ENCODE measurements around the gene DKK1. TPM values are rescaled to one million over a fixed set of nuclear protein-coding genes. Genes with fewer than 3 reads are reported as not detected.

DKK1 gene
- total and polyA plus RNA-seq, 2 of the 13 experiments (the other 11 are each of a cell fraction or from before 2014, with no cell fraction given): 123 to 262 TPM

DNA sequence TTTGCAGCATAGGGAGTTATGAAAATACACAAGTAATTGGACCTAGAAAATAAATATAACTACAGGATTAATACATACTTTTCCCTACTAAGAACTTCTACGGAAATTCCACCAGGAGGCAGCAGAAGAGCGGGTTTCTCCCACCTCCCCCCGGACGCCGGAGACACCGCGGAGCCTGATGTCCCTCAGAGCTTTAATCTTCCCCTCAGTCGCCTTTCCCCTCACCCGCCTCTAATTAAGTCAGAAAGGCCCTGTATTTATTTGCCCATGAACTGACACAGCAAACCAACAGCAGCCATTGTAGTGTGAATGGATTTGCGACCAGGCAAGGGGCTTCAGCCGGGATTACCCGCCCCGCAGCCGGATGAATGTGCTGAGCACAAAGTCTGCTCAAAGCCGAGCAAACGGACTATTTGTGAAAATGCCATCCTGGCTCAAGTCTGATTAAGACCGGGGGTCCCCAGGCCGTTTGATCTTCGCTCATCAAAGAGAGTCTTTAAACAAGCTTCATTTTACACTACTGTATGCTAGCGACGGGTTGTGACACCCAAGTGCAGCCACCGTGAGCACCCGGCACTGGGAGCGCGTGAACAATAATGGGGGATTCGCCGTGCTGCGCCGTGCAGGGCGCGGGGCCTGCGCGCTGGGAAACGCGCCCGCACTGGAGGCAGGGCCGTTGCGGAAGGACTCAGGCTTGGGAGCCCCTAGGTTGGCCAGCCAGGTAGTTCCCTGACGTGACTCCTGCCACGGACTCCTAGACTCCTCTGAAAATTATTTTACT is 5.6 kb upstream of the DKK1 start (continued):
- TF ChIP-seq, protein P1, sequence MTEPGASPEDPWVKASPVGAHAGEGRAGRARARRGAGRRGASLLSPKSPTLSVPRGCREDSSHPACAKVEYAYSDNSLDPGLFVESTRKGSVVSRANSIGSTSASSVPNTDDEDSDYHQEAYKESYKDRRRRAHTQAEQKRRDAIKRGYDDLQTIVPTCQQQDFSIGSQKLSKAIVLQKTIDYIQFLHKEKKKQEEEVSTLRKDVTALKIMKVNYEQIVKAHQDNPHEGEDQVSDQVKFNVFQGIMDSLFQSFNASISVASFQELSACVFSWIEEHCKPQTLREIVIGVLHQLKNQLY (CRISPR knock-in tag; IDR thresholded peaks at IDR 0.05): no peak
- TF ChIP-seq POLR2A (IDR thresholded peaks at IDR 0.05; ENCODE audit: insufficient read depth in 1 of 2, low read depth in 2 of 2, low read length in 2 of 2) (0 out of 4 replicates have a peak, but pooled peaks of 1 of the 2 experiments have one; percentile 21), FOXM1 (CRISPR knock-in tag; IDR thresholded peaks at IDR 0.05) (no peak), ZNF253 (CRISPR knock-in tag; IDR thresholded peaks at IDR 0.05; ENCODE audit: borderline replicate concordance) (no peak), SP140L (CRISPR knock-in tag; IDR thresholded peaks at IDR 0.05; ENCODE audit: borderline replicate concordance) (peak; percentile 59; the same call in 1 of the 2 replicates), ZNF546 (CRISPR knock-in tag; conservative IDR thresholded peaks at IDR 0.05) (no peak), ZSCAN12 (CRISPR knock-in tag; IDR thresholded peaks at IDR 0.05) (0 out of 2 replicates have a peak, but pooled peaks have one; percentile 70), TCF7L2 (IDR thresholded peaks at IDR 0.05; ENCODE audit: low read depth, low read length) (no peak), ZNF251 (CRISPR knock-in tag; IDR thresholded peaks at IDR 0.05) (no peak), ZNF558 (CRISPR knock-in tag; IDR thresholded peaks at IDR 0.05; ENCODE audit: borderline replicate concordance) (no peak), ZNF20 (CRISPR knock-in tag; IDR thresholded peaks at IDR 0.05) (0 out of 2 replicates have a peak, but pooled peaks have one; percentile 29), KAT2B (IDR thresholded peaks at IDR 0.05; ENCODE audit: borderline replicate concordance, low read depth, low read length) (no peak), GATA4 (IDR thresholded peaks at IDR 0.05; ENCODE audit: borderline replicate concordance, low read depth) (no peak), KDM4B (CRISPR knock-in tag; IDR thresholded peaks at IDR 0.05) (no peak), NCOA2 (CRISPR knock-in tag; IDR thresholded peaks at IDR 0.05) (no peak; the same call in 1 of the 2 replicates), TRIM24 (CRISPR knock-in tag; IDR thresholded peaks at IDR 0.05) (no peak), SUZ12 (IDR thresholded peaks at IDR 0.05; ENCODE audit: low read depth, low read length) (no peak), ZNF326 (CRISPR knock-in tag; IDR thresholded peaks at IDR 0.05; ENCODE audit: borderline replicate concordance) (no peak), HNRNPUL1 (IDR thresholded peaks at IDR 0.05; ENCODE audit: low read depth, low read length) (no peak), ISL2 (CRISPR knock-in tag; IDR thresholded peaks at IDR 0.05) (peak; percentile 80)
- TF ChIP-seq, protein P2, sequence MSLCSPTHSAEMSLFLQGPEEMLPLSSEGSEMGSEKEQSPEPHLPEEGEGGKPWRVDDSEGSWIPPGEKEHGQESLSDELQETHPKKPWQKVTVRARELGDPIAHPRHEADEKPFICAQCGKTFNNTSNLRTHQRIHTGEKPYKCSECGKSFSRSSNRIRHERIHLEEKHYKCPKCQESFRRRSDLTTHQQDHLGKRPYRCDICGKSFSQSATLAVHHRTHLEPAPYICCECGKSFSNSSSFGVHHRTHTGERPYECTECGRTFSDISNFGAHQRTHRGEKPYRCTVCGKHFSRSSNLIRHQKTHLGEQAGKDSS (CRISPR knock-in tag; IDR thresholded peaks at IDR 0.05; ENCODE audit: borderline replicate concordance, low read depth): no peak
- TF ChIP-seq, protein P3, sequence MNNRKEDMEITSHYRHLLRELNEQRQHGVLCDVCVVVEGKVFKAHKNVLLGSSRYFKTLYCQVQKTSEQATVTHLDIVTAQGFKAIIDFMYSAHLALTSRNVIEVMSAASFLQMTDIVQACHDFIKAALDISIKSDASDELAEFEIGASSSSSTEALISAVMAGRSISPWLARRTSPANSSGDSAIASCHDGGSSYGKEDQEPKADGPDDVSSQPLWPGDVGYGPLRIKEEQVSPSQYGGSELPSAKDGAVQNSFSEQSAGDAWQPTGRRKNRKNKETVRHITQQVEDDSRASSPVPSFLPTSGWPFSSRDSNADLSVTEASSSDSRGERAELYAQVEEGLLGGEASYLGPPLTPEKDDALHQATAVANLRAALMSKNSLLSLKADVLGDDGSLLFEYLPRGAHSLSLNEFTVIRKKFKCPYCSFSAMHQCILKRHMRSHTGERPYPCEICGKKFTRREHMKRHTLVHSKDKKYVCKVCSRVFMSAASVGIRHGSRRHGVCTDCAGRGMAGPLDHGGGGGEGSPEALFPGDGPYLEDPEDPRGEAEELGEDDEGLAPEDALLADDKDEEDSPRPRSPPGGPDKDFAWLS (CRISPR knock-in tag; IDR thresholded peaks at IDR 0.05; ENCODE audit: borderline replicate concordance): no peak
- TF ChIP-seq, protein P4, sequence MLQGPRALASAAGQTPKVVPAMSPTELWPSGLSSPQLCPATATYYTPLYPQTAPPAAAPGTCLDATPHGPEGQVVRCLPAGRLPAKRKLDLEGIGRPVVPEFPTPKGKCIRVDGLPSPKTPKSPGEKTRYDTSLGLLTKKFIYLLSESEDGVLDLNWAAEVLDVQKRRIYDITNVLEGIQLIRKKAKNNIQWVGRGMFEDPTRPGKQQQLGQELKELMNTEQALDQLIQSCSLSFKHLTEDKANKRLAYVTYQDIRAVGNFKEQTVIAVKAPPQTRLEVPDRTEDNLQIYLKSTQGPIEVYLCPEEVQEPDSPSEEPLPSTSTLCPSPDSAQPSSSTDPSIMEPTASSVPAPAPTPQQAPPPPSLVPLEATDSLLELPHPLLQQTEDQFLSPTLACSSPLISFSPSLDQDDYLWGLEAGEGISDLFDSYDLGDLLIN (CRISPR knock-in tag; IDR thresholded peaks at IDR 0.05; ENCODE audit: borderline replicate concordance): no peak
- TF ChIP-seq, protein P5, sequence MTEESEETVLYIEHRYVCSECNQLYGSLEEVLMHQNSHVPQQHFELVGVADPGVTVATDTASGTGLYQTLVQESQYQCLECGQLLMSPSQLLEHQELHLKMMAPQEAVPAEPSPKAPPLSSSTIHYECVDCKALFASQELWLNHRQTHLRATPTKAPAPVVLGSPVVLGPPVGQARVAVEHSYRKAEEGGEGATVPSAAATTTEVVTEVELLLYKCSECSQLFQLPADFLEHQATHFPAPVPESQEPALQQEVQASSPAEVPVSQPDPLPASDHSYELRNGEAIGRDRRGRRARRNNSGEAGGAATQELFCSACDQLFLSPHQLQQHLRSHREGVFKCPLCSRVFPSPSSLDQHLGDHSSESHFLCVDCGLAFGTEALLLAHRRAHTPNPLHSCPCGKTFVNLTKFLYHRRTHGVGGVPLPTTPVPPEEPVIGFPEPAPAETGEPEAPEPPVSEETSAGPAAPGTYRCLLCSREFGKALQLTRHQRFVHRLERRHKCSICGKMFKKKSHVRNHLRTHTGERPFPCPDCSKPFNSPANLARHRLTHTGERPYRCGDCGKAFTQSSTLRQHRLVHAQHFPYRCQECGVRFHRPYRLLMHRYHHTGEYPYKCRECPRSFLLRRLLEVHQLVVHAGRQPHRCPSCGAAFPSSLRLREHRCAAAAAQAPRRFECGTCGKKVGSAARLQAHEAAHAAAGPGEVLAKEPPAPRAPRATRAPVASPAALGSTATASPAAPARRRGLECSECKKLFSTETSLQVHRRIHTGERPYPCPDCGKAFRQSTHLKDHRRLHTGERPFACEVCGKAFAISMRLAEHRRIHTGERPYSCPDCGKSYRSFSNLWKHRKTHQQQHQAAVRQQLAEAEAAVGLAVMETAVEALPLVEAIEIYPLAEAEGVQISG (CRISPR knock-in tag; IDR thresholded peaks at IDR 0.05): no peak

All from HepG2 (cell line).